Gastrocnemius medialis (tissue), 4 donors: ENCODE results near the gene SNORC.

Source experiments
- CTCF ChIP-seq, 5 experiments: fragments of 450-650 bp in 3 of 5; fragments of 200-600 bp in 2 of 5; sonication (generic) in 2 of 5; IDR thresholded peaks in 4 of 5; conservative IDR thresholded peaks in 1 of 5; 1 replicate in 4 of 5; 2 replicates in 1 of 5; pipeline ENCODE4 v1.5.1; 2016 to 2019; ENCODE audit warnings: antibody characterized with exemption in 5 of 5, mild to moderate bottlenecking in 3 of 5, moderate library complexity in 3 of 5
- POLR2A ChIP-seq, 2 donors: fragments of 450-650 bp; IDR thresholded peaks; one replicate each; pipeline ENCODE4 v1.6.1; 2017; ENCODE audit warnings: antibody characterized with exemption in 2 of 2, mild to moderate bottlenecking in 2 of 2, moderate library complexity in 2 of 2

DNA sequence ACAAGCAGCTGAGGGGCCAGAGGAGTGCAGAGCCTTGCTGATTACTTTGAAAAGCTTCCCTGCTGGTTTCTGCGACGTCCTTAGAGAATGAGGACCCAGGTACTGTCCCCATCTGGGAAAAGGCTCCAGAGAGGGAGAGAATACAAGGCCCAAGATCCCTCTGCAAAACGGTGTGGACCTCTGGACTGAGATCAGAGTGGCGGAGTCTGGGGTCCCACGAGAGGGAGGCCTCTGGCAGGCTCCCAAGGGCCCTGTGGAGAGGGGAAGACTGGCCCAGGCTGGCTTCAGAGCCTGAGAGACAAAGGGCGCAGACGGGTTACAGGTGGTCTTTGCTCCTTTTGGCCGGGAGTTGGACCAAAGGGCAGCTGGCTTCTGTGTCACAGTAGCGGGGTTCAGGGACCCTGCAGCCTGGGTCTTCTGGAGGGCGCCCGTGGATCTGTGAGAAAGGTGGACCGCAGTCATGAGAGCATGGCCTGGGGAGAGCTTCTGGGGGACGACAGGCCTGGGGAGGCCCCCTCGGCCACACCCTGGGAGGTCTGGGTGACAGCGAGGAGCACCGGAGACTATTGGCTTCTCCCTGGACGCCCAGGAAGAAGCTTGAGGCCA lies 805 bp downstream of the SNORC start:
- TF ChIP-seq CTCF (IDR thresholded peaks at IDR 0.05 in 4 of 5, conservative IDR thresholded peaks at IDR 0.05 in 1 of 5) (no peak), POLR2A (IDR thresholded peaks at IDR 0.05) (no peak)
